Measurements from ENCODE around the gene STXBP3. TPM values are rescaled to one million over a fixed set of nuclear protein-coding genes. Genes with fewer than 3 reads are reported as not detected.

Gene STXBP3
- total and polyA plus RNA-seq, 8 donors, result 44.4 to 60.2 (median 50.4) TPM

- H3K4me1 ChIP-seq, result no peaks in the 10 kb centered on the region
- H3K9me3 ChIP-seq, result peaks cover 0 to 17% of the 10 kb centered on the region in 2 donors
- ATAC-seq (no peak), DNase-seq (no peak)
- intact Hi-C loops (cut with DNase I), result no loop called here
- no peaks in the 10 kb centered on the region for H3K27me3 ChIP-seq
- H3K27ac ChIP-seq, result no peak overlapping the region
- peaks cover 4 to 86% of the 10 kb centered on the region in 2 donors for H3K36me3 ChIP-seq
- TF ChIP-seq, protein P1, sequence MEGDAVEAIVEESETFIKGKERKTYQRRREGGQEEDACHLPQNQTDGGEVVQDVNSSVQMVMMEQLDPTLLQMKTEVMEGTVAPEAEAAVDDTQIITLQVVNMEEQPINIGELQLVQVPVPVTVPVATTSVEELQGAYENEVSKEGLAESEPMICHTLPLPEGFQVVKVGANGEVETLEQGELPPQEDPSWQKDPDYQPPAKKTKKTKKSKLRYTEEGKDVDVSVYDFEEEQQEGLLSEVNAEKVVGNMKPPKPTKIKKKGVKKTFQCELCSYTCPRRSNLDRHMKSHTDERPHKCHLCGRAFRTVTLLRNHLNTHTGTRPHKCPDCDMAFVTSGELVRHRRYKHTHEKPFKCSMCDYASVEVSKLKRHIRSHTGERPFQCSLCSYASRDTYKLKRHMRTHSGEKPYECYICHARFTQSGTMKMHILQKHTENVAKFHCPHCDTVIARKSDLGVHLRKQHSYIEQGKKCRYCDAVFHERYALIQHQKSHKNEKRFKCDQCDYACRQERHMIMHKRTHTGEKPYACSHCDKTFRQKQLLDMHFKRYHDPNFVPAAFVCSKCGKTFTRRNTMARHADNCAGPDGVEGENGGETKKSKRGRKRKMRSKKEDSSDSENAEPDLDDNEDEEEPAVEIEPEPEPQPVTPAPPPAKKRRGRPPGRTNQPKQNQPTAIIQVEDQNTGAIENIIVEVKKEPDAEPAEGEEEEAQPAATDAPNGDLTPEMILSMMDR (IDR thresholded peaks at IDR 0.05), result no peak
- no peak overlapping the region for H3K4me3 ChIP-seq
Measured at GRCh38 chr1:108792420-108792819, 45.9 kb downstream of the STXBP3 start.

DNA sequence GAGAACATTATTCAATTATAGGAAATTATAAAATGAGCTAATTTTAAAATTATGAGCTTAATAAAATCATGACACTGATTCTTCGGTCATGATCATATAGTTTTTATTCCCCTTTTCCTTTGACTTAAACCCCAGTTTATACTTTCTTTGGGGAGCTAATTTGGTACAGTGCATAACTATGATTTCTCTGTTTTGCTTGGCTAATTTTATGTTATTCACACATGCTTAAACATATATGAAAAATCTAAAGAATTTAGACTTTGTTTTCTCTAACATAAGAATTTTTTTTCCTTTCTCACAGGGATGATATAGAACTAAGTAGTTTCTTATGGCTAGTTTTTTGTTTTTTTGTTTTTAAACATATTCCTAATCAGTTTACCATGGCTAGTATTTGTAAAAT lies 52.5 kb downstream of the STXBP3 start:
- no peaks in the 10 kb centered on the region for H3K9me3 ChIP-seq
- H3K4me3 ChIP-seq, result no peak overlapping the region
- ATAC-seq (no peak), DNase-seq (no peak)
- no peaks in the 10 kb centered on the region for H3K4me1 ChIP-seq
- H3K27ac ChIP-seq, result no peak overlapping the region
- TF ChIP-seq, protein P1 (IDR thresholded peaks at IDR 0.05), result no peak
- intact Hi-C loops (cut with DNase I), result no loop called here
- no peaks in the 10 kb centered on the region for H3K27me3 ChIP-seq
- H3K36me3 ChIP-seq, result peaks cover 4 to 98% of the 10 kb centered on the region in 2 donors

DNA sequence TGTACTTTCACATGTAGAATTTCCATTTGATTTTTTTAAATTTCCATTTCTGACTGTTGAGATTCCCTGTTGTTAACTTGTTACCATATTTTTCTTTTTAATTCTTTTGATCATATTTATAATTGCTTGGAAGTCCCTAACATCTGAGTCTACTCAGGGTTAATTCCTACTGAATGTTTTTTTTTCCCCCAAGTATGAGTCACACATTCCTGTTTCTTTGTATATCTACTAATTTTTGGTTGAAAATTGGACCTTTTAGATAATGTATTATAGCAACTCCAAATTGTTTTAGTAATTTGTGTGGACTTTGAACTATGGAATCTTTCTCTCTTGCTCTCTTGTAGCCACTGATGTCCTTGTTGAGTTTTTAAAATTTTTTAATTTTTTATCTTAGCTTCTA lies 54.6 kb downstream of the STXBP3 start:
- H3K27ac ChIP-seq, result no peak overlapping the region
- H3K36me3 ChIP-seq, result peaks cover 0 to 98% of the 10 kb centered on the region in 2 donors
- no peak for DNase-seq
- TF ChIP-seq, protein P1 (IDR thresholded peaks at IDR 0.05), result no peak
- H3K4me3 ChIP-seq, result no peak overlapping the region
- no peaks in the 10 kb centered on the region for H3K27me3 ChIP-seq
- H3K4me1 ChIP-seq, result no peaks in the 10 kb centered on the region
- intact Hi-C loops (cut with DNase I), result no loop called here
- no peaks in the 10 kb centered on the region for H3K9me3 ChIP-seq
- ATAC-seq, result no peak

DNA sequence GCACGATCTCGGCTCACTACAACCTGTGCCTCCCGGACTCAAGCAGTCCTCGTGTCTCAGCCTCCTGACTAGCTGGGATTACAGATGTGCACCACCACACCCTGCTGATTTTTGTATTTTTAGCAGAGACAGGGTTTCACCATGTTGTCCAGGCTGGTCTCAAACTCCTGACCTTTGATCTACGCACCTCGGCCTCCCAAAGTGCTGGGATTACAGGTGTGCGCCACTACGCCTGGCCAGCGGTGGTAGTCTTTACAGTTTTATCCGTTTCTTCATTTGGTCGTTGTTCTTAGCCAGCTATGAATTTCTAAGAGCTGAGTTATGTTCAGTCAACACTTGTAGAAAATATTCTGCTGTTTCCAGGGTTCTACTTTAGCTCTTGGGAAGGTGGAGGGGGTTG lies 57.1 kb downstream of the STXBP3 start:
- H3K9me3 ChIP-seq, result no peaks in the 10 kb centered on the region
- no peak overlapping the region for H3K27ac ChIP-seq
- intact Hi-C loops (cut with DNase I), result no loop called here
- peaks cover 0 to 98% of the 10 kb centered on the region in 2 donors for H3K36me3 ChIP-seq
- TF ChIP-seq, protein P1 (IDR thresholded peaks at IDR 0.05), result no peak
- DNase-seq (no peak), ATAC-seq (no peak)
- no peak overlapping the region for H3K4me3 ChIP-seq
- H3K4me1 ChIP-seq, result no peaks in the 10 kb centered on the region
- H3K27me3 ChIP-seq, result no peaks in the 10 kb centered on the region

DNA sequence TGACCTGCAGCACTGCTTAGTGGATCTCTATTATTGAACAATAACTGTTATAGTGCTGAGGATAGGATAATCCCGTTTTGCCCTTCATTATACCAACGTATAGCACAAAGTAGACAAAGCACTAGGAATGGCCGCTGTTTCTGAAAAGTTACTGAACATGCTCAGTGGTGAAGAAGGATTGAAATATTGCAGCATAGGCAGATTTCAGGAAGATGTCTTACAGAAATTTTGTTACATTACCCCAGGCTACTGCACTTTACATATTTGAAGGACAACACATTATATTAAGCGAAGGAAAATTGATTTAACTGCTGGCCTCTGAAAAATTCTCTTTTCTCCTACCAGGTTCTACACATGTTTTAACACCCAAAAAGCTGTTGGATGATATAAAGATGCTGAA lies 62.0 kb downstream of the STXBP3 start:
- ATAC-seq, result no peak
- Histone ChIP-seq H3K27ac (no peak overlapping the region), H3K4me1 (no peaks in the 10 kb centered on the region), H3K9me3 (no peaks in the 10 kb centered on the region), H3K27me3 (no peaks in the 10 kb centered on the region), H3K36me3 (peaks cover 0 to 82% of the 10 kb centered on the region in 2 donors), H3K4me3 (no peak overlapping the region)
- TF ChIP-seq, protein P1 (IDR thresholded peaks at IDR 0.05), result no peak
- intact Hi-C loops (cut with DNase I), result no loop called here
- no peak for DNase-seq
